HG02970 (cell line): Measurements from ENCODE around the gene STPG2.
"Not testable (repeated sequence)": the region's sequence is repeated elsewhere in the genome, so short reads cannot be mapped to it uniquely, and the experiment has no call there.

ENCODE experiments used
- ATAC-seq: cut with Tn5 transposase; IDR thresholded peaks from one replicate; pipeline ENCODE4 v1.9.1; 2021; ENCODE audit warnings: mild to moderate bottlenecking, moderate library complexity, moderate number of reproducible peaks; ENCODE audit not compliant: unreplicated experiment, low FRiP score

STPG2 gene

GRCh38 chr4:97953171-97953941 is 189.9 kb downstream of the STPG2 start:
- ATAC-seq, result no peak

DNA sequence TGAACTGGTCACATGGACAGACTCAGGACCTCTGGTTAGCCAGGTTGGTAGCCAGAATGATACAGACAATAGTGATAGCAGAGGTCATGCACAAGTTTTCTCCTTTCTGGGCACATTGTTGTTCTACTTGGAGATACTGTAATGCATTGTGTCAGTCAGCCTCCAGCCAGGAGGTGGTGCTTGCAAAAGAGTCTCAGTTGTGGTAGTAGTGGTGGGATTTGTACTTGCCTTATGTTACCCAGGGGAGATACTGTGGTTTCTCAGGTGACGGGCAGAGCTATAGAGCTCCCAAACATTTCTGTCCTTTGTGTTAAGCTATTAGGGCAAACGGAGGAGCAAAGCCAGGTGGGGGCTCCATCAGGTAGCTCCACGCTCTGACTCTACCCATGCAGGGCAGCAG is 190.5 kb downstream of the STPG2 start:
- ATAC-seq, result no peak

DNA sequence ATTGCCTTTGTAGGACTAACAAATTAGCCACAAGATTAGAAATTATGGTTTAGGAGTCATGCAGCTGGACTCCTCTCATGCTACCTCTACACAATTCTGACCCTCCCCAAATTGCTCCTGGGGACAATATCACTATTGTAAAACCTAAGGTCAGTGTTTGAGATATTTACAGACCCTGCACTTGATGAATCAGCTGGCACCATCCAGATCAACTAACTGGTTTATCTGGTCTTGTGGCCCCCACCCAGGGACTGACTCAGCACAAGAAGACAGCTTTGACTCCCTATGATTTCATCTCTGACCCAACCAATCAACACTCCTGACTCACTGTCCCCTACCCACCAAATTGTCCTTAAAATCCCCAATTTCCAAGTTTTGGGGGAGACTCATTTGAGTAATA is 192.4 kb downstream of the STPG2 start:
- no peak for ATAC-seq

DNA sequence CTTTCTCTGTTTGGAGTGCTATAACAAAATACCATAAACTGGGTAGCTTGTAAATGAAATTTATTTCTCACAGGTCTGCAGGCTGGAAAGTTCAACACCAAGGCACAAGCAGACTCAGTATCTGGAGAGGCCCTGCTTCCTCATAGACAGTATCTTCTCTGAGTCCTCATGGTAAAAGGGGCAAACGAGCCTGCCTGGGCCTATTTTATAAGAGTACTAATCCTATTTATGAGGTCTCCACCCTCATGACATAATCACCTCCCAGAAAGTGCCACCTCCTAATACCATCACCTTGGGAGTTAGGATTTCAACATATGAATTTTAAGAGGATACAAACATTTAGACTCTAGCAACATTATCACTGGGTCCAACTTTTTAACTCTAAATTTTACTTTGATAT is 200.3 kb downstream of the STPG2 start:
- no peak for ATAC-seq

DNA sequence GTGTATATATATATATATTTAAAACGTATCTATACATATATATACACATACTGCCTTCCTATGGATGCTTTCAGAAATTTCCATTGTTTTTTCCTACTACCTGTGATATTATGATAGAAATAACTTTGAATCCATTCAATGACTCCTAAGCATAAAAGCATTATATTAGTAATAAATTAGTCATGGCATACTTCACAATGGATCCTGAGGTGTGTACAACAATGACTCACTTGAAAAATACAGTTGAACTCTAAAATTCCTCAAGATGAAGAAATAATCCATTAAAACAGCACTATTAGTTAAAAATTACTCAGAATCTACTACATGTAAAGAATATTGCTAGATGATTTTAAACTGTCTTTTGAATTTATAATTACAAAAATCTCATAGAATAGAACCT is 201.1 kb downstream of the STPG2 start:
- ATAC-seq, result no peak

- ATAC-seq, result no peak
These were observed 205.1 kb downstream of the STPG2 start for GRCh38 chr4:97938141-97938540.

GRCh38 chr4:97924341-97924958 is 218.8 kb downstream of the STPG2 start:
- no peak for ATAC-seq

DNA sequence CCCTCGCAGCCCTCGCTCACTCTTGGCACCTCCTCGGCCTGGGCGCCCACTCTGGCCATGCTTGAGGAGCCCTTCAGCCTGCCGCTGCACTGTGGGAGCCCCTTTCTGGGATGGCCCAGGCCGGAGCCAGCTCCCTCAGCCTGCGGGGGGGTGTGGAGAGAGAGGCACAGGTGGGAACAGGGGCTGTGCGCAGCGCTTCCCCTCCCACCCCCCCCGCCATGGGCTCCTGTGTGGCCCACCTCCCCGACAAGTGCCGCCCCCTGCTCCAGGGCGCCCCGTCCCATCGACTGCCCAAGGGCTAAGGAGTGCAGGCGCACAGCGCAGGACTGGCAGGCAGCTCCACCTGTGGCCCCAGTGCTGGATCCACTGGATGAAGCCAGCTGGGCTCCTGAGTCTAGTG is 220.2 kb downstream of the STPG2 start:
- ATAC-seq, result no peak

- ATAC-seq, result no peak
These were observed 226.2 kb downstream of the STPG2 start for GRCh38 chr4:97917115-97917514.

- ATAC-seq, result no peak
These were observed 231.1 kb downstream of the STPG2 start for GRCh38 chr4:97912156-97912555.

DNA sequence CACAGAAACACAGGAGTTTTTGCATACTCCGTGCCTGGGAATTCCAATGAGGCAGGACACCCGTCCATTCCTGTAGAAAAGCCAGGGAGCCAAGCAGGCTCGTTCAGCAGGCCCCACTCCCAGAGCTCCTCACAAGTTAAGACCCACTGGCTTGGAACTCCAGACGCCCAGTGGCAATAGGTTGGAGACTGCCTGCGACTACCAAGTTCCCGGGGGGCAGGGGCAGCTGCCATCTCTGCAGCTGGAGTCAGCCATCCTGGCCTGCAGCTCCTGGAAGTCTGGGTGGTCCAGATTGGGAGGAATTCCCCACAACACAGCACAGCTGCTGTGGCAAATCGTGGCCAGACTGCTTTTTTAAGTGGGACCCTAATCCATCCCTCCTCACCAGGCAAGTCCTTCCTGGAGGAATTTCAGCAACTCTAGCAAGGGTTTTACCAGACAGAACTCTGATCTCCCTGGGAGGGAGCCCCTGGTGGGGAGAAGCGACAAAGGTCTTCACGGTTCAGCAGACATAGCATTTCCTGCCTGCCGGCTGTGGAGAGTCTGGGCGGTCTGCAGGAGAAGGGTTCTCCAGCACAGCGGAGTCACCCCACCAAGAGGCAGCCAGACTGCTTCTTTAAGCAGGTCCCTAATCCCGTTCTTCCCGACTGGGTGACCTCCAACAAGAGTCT is 231.9 kb downstream of the STPG2 start:
- ATAC-seq, result no peak

DNA sequence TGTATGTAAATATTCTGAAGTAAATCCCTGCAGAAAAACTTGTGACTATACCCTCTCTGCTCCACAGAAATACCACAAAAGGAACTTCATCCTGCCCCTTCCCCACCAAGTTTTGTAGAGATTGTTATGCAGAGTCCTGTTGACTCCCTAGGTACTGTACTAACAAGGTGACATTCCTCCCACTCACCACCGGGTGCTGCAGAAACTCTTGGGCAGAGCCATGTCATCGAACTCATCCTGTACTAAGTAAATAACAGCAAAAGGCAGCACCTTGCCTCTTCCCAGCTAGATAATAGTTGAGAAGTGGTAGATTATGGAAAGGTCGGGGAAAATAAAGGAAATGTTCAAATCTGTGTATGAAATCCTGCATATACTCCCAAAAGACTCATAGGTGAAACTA is 233.3 kb downstream of the STPG2 start:
- ATAC-seq, result no peak

GRCh38 chr4:97903436-97904189 is 239.7 kb downstream of the STPG2 start:
- not testable (repeated sequence) for ATAC-seq

GRCh38 chr4:97900229-97900628 is 243.0 kb downstream of the STPG2 start:
- ATAC-seq, result no peak

- ATAC-seq, result no peak
These were observed 250.5 kb downstream of the STPG2 start for GRCh38 chr4:97892592-97893266.

DNA sequence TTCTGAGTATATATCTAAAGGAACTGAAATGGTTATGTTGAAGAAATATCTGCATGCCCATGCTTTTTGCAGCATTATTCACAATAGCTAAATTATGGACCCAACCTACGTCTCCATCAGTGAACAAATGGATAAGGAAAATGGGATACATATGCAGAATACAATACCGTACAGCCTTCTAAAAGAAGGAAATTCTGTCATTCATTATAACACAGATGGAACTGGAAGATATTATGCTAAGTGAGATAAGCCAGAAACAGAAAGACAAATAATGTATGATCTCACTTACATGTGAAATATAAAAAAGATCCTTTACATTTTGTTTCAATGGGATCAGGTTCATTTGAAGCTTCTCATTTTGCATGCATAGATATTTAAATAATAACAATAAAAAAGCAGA is 263.3 kb downstream of the STPG2 start:
- no peak for ATAC-seq

DNA sequence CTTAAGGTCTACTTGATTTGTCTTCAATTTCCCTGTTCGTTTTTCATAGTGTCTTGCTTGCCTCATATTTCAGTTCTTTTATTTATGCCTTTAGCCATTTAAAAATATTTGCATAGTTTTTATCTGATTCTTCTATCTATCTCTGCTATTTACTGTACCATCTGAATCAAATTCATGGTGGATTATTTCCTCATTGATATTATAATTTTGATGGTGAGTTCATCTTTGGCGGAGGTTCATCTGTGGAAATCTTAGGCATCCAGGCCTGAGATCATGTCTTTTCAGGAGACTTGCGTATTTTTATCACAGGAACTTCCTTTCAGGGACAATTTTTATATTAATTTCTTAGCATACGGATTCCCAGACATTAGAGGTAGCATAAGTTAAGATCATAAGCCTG is 275.2 kb downstream of the STPG2 start:
- ATAC-seq, result no peak

GRCh38 chr4:97867557-97868091 is 275.7 kb downstream of the STPG2 start:
- no peak for ATAC-seq

GRCh38 chr4:97866821-97867556 is 276.3 kb downstream of the STPG2 start:
- ATAC-seq, result no peak

- no peak for ATAC-seq
These were observed 292.2 kb downstream of the STPG2 start for GRCh38 chr4:97851115-97851514.
